H7 (cell line): ENCODE data around the gene MARCHF6. TPM values are rescaled to one million over a fixed set of nuclear protein-coding genes. Genes with fewer than 3 reads are reported as not detected.
"Not testable (repeated sequence)": the region's sequence is repeated elsewhere in the genome, so short reads cannot be mapped to it uniquely, and the experiment has no call there.

Experiments used
- DNase-seq: peaks from one replicate; pipeline ENCODE4 v3.0.0; 2012
- H3K27me3 ChIP-seq: 2 replicates; pipeline ENCODE4 v1.6.0; 2011; ENCODE audit warnings: mild to moderate bottlenecking, low read length; ENCODE audit not compliant: control insufficient read depth, insufficient read depth
- H3K36me3 ChIP-seq: replicated peaks from 2 replicates; pipeline ENCODE4 v1.5.1; 2011; ENCODE audit warnings: low read length; ENCODE audit not compliant: control insufficient read depth, insufficient read depth
- H3K4me3 ChIP-seq: 2 replicates; pipeline ENCODE4 v1.5.1; 2011; ENCODE audit warnings: low read depth, mild to moderate bottlenecking, control low read depth, low read length, moderate library complexity; ENCODE audit not compliant: insufficient read depth
- total RNA-seq: library from RNA; depleted of rRNA; stranded (reverse); fragments of >200 nt; shearing (Covaris generic); gene quantifications from 2 replicates; pipeline ENCODE4 v1.2.3, GENCODE V29; 2014

Gene MARCHF6
- total RNA-seq, 1 experiment from 2014 or later, result 38.0 TPM

- Histone ChIP-seq H3K4me3 (no peak overlapping the region), H3K36me3 (no peaks in the 10 kb centered on the region), H3K27me3 (no peaks in the 10 kb centered on the region)
- DNase-seq, result no peak
These were observed 19.5 kb downstream of the MARCHF6 start for GRCh38 chr5:10372726-10373709.

DNA sequence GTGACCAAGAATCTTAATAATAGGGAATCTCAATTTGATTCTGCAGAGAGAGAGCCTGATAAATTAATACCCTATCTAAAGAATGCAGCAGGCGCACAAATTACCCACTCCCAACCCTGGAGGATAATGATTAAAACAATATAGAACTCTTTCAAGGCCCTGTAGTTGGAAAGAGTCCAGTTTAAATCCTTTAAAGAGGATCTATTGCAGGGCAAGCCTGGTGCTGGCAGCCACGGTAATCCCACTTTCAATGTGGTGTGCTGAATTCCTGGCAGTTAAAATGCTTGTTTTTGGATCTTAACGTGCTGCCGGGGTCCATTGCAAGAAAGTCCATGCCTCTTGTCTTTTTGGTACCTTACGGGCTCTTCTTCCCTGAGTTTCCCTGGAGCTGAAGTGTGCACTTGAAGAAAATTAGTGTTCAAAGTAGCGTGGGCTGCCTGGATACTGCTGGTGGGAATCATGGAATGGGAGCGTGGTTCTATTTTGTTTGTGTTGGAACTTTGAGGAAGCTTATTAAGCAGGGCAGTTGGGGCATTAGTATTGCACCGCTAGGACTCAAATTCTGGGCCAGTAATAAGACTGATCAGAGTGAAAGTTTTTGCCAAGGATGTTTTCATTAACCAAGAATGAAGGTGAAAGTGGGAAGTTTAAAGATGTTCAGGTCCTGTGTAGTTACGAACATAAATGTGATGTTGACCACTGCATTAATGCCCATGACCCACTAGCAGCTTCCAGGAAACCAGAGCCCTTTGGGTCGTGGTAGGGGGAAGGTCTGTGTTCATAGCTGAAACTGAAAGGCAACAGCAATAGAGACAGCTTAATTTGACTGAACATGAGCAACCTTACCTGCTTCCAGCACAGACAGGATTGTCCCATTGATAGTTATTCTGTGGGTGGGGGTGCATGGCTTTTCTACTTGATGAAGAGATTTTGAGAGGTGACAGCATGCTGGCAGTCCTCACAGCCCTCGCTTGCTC, 20.8 kb downstream of the MARCHF6 start:
- no peak overlapping the region for H3K4me3 ChIP-seq
- no peaks in the 10 kb centered on the region for H3K36me3 ChIP-seq
- no peaks in the 10 kb centered on the region for H3K27me3 ChIP-seq
- DNase-seq, result no peak

GRCh38 chr5:10375146-10375545, 21.7 kb downstream of the MARCHF6 start:
- H3K27me3 ChIP-seq, H3K36me3 ChIP-seq: not testable (repeated sequence)

GRCh38 chr5:10376544-10376943, 23.0 kb downstream of the MARCHF6 start:
- no peak for DNase-seq
- H3K36me3 ChIP-seq, result no peaks in the 10 kb centered on the region

More at GRCh38 chr5:10375146-10375545, 21.7 kb downstream of the MARCHF6 start:
- H3K4me3 ChIP-seq, DNase-seq: not testable (repeated sequence)

DNA sequence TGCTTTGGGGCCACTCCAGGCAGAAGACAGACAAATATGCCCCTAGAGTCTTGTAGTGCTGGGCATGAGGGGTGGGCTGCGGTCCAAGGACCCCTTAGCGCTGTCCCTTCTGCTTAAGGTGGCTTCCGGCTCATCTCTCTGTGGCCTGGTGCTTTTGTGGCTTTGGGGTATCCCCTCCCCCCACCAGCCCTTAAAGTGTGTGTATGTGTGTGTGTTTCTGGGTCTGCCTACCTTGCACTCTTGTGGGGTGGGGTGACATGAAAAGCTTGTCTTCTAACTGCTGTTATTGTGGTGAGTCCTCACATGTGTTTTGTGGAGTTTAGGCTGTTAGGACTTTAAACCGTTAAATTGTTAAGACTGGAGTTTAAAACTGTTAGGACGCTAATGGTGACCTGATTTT, 23.6 kb downstream of the MARCHF6 start:
- Histone ChIP-seq H3K4me3 (no peak overlapping the region), H3K36me3 (no peaks in the 10 kb centered on the region), H3K27me3 (no peaks in the 10 kb centered on the region)
- DNase-seq, result no peak

More at GRCh38 chr5:10376544-10376943, 23.0 kb downstream of the MARCHF6 start:
- Histone ChIP-seq H3K4me3 (no peak overlapping the region), H3K27me3 (no peaks in the 10 kb centered on the region)

DNA sequence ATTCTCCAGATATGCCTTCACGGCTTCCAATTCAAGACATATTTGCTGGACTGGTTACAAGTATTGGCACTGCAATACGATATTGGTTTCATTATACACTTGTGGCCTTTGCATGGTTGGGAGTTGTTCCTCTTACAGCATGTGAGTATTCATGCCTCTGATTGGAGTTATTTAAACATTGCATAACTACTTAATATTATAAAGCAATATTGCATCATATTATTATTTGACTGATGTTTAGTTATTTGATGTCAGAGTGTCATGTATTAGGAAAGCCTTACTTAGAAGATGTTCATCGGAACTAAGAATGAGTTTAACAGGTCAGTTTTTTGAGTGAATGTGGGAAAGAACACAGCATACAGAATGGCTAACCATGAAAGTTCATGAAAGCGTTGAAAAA, 28.3 kb downstream of the MARCHF6 start:
- Histone ChIP-seq H3K27me3 (no peaks in the 10 kb centered on the region), H3K4me3 (no peak overlapping the region), H3K36me3 (no peaks in the 10 kb centered on the region)
- no peak for DNase-seq

- Histone ChIP-seq H3K4me3 (no peak overlapping the region), H3K27me3 (no peaks in the 10 kb centered on the region), H3K36me3 (no peaks in the 10 kb centered on the region)
- no peak for DNase-seq
These were observed 31.0 kb downstream of the MARCHF6 start for GRCh38 chr5:10384483-10384882.

DNA sequence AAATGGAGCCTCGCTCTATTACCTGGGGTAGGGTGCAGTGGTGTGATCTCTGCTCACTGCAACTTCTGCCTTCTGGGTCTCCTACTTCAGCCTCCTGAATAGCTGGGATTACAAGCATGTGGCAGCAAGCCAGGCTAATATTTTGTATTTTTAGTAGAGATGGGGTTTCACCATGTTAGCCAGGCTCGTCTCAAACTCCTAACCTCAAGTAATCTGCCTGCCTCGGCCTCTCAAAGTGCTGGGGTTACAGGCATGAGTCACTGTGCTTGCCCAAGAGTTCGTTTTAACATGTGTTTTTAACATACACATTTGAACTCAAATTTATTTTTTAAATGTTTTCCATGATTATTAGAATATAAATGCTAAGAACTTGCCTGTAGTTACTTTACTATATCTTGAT, 34.2 kb downstream of the MARCHF6 start:
- Histone ChIP-seq H3K27me3 (no peaks in the 10 kb centered on the region), H3K4me3 (no peak overlapping the region), H3K36me3 (peaks cover 3% of the 10 kb centered on the region)
- no peak for DNase-seq

DNA sequence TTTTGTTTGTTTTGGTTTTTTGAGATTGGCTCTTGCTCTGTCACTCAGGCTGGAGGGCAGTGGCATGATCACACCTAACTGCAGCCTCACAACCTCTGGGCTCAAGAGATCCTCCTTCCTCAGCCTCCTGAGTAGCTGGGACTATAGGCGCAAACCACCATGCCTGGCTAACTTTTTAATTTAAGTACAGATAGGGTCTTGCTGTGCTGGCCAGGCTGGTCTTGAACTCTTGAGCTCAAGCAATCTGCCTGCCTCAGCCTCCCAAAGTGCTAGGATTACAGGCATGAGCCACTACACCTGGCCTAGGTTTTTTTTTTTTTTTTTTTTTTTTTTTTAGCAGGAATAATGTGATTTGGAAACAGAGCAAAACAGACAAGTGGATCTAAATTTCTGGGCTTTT, 37.6 kb downstream of the MARCHF6 start:
- H3K27me3 ChIP-seq, result no peaks in the 10 kb centered on the region
- no peak overlapping the region for H3K4me3 ChIP-seq
- peaks cover 8% of the 10 kb centered on the region for H3K36me3 ChIP-seq
- DNase-seq, result no peak

DNA sequence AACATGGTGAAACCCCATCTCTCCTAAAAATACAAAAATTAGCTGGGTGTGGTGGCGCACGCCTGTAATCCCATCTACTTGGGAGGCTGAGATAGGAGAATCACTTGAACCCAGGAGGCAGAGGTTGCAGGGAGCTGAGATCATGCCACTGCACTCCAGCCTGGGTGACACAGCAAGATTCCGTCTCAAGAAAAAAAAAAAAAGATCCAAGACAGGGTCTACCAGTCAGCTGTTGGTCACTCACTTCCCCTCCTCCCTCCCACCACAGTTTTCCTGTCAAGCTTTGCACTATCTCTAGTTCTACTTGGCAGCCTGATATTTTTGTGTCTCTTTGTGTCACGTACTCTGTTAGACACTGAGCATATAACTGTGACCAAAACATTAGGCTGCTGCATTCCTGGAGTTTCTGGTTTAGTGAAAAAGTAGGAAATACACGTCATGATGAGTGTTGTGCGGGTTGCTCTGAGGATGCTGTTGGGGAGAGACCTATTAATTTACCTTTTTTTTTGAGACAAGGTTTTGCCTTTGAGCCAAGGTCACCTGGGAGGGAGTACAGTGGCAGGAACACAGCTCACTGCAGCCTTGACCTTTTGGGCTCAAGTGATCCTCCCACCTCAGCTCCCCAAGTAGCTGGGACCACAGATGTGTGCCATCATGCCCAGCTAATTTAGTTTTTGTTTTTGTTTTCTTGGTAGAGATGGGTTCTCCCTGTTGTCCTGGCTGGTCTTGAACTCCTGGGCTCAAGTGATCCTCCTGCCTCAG, 39.3 kb downstream of the MARCHF6 start:
- H3K4me3 ChIP-seq, H3K27me3 ChIP-seq, DNase-seq, H3K36me3 ChIP-seq: not testable (repeated sequence)

DNA sequence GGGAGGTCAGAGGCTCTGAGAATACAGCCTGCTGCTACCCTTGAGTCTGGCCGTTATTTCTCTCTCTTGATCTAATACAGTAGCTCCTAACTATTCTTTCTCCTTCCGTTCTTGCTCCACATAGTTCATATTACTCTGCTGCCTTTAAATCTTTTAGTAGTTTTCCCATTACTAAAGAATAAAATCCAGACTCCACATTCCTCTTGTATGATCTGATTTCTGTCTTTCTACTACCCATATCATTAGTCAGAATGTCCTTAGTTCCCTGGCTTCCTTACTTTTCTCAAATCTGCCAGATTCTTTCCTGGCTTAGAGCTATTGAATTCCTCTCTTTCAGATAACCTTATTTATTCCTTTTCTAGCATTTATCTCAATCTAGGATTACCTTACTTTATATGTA, 40.0 kb downstream of the MARCHF6 start:
- H3K27me3 ChIP-seq, result no peaks in the 10 kb centered on the region
- no peak overlapping the region for H3K4me3 ChIP-seq
- peaks cover 8% of the 10 kb centered on the region for H3K36me3 ChIP-seq
- DNase-seq, result no peak

- Histone ChIP-seq H3K27me3 (no peaks in the 10 kb centered on the region), H3K36me3 (peaks cover 5% of the 10 kb centered on the region), H3K4me3 (no peak overlapping the region)
- DNase-seq, result no peak
These were observed 43.1 kb downstream of the MARCHF6 start for GRCh38 chr5:10396552-10396951.

- H3K4me3 ChIP-seq, result no peak overlapping the region
- no peaks in the 10 kb centered on the region for H3K27me3 ChIP-seq
- H3K36me3 ChIP-seq, result peaks cover 1% of the 10 kb centered on the region
- no peak for DNase-seq
These were observed 46.3 kb downstream of the MARCHF6 start for GRCh38 chr5:10399839-10400238.

DNA sequence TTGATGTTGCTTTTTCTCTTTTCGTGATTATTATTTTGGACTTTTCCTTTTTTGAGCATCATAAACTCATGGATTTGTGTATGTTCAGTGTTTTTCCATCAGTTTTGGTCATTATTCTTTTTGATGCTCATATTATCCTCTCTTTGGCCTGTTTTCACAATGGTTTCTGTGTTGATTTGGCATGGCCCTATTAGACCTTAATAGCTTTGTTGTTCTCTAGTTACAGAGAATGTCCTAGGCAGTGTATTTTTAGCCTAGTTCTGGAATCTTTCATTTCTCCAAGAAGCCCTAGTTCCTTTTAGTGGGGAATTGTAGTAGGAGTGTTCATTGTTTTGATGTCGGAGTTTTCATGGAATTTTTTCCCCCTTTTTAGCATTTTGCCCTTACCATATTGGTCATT, 46.9 kb downstream of the MARCHF6 start:
- DNase-seq, result no peak
- H3K4me3 ChIP-seq, result no peak overlapping the region
- no peaks in the 10 kb centered on the region for H3K27me3 ChIP-seq
- H3K36me3 ChIP-seq, result peaks cover 1% of the 10 kb centered on the region
